ENCODE data around the gene RGMB. TPM values are rescaled to one million over a fixed set of nuclear protein-coding genes. Genes with fewer than 3 reads are reported as not detected.

Gene RGMB
- total RNA-seq, 1 donor from 2014 or later = 11.0 TPM

DNA sequence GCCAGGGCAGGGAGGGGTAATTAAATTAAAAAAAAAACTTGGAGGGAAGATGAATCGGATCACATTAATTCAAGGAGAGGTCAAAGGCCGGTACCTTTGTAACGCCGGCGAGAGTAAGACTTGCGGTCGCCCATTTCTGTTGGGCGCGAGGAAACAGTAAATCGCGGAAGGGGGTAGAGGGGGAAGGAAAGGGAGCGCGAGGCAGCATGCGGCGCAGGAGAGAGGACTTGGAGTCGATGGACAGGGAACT is 324 bp upstream of the RGMB start:
- TF ChIP-seq, protein P1, sequence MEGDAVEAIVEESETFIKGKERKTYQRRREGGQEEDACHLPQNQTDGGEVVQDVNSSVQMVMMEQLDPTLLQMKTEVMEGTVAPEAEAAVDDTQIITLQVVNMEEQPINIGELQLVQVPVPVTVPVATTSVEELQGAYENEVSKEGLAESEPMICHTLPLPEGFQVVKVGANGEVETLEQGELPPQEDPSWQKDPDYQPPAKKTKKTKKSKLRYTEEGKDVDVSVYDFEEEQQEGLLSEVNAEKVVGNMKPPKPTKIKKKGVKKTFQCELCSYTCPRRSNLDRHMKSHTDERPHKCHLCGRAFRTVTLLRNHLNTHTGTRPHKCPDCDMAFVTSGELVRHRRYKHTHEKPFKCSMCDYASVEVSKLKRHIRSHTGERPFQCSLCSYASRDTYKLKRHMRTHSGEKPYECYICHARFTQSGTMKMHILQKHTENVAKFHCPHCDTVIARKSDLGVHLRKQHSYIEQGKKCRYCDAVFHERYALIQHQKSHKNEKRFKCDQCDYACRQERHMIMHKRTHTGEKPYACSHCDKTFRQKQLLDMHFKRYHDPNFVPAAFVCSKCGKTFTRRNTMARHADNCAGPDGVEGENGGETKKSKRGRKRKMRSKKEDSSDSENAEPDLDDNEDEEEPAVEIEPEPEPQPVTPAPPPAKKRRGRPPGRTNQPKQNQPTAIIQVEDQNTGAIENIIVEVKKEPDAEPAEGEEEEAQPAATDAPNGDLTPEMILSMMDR (IDR thresholded peaks at IDR 0.05; ENCODE audit: unreplicated experiment) = no peak
- Mint-ChIP-seq H3K27me3 (ENCODE audit: low read depth) (peaks cover 35% of the 10 kb centered on the region), H3K4me1 (peaks cover 53% of the 10 kb centered on the region), H3K9me3 (no peaks in the 10 kb centered on the region), H3K36me3 (no peaks in the 10 kb centered on the region), H3K27ac (peak overlapping the region; percentile 94), H3K4me3 (peak overlapping the region; percentile 76)
- no peak for DNase-seq (ENCODE audit: low spot score in 2 of 2, unreplicated experiment in 2 of 2)

DNA sequence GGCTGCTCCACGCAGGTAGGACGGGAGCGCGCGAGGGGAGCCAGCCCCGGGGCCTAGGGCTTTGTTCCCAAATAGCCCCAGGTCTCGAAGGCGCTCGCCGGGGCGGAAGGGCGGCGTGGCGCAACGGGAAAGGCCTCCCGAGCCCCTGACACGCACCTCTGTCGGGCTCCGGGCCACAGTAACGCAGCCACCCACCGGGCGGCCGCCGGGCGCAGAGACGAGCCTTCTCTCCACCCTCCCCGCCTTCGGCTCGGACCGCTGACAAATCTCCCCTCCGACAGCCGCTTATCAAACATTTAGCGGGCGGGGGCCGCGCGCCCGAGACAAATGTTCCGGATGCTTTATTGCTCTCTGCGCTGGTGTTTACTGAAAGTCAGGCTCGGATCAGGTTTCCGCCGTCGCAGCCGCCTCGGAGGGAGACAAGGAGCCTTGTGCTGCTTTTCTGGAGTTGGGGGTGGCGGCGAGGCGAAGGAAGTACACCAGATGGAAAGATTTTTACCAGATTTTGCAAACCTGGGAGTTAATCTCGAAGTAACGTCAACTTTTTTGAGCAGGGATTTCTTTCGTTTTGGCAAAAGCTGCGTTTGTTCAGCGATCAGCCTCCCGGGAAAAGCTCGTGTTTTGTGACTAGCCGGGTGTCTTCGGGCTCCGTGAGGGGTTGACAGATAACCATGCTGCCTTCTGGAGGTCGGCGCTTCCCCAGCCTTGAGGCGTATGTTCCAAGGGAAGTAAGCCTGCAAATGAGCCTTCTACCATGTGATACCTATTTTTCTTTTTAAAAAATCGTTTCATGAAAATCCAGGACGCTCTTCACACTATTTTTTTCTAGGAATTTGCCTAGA is 950 bp downstream of the RGMB start:
- Mint-ChIP-seq H3K4me3 (peak overlapping the region; percentile 88), H3K27me3 (ENCODE audit: low read depth) (peaks cover 29% of the 10 kb centered on the region), H3K9me3 (no peaks in the 10 kb centered on the region), H3K27ac (peak overlapping the region; percentile 96), H3K4me1 (peaks cover 47% of the 10 kb centered on the region), H3K36me3 (no peaks in the 10 kb centered on the region)
- TF ChIP-seq, protein P1 (IDR thresholded peaks at IDR 0.05; ENCODE audit: unreplicated experiment) = no peak
- peak; percentile 47 to 81 for DNase-seq (ENCODE audit: low spot score in 2 of 2, unreplicated experiment in 2 of 2)

DNA sequence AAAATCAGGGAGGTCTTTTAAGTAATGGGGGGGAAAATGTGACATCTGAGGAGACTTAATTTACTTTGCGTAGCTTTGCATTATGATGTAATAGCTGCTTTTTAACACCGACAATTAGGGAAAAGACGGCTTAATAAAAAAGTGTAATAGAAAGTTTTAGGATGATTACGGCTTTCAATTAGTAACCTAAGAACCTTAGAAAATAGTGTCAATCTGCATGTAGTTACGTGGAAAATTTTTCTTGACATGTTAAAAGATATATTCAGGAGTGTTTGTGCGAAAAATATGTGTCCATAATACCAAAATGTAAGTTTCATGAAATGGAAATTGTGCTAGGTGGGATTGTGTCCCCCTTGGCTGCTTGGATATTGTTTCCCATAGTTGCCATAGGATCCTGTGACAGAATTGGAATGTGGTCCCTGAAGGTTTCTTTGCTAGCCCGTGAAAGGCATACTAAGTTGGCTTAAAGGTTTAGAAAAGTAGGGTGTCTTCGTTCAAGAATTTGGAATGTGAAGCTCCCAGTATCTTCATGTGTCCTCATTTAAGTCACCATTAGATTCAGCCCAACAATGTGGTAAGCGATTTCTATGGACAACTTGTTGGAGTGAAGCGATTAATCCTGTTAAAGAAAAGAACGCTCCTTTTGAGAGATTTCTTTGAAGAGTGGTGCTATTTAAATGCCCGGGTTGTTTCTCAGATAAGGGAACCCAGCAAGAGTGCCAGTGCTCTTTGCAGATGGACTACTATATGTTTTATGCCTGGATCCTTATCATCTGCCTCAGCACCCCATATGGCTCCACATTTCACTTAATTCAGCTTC is 2.0 kb downstream of the RGMB start:
- DNase-seq (ENCODE audit: low spot score in 2 of 2, unreplicated experiment in 2 of 2) = no peak
- TF ChIP-seq, protein P1 (IDR thresholded peaks at IDR 0.05; ENCODE audit: unreplicated experiment) = no peak
- Mint-ChIP-seq H3K36me3 (peaks cover 5% of the 10 kb centered on the region), H3K4me3 (peak overlapping the region; percentile 88), H3K27me3 (ENCODE audit: low read depth) (peaks cover 20% of the 10 kb centered on the region), H3K27ac (peak overlapping the region; percentile 96), H3K4me1 (peaks cover 38% of the 10 kb centered on the region), H3K9me3 (no peaks in the 10 kb centered on the region)

DNA sequence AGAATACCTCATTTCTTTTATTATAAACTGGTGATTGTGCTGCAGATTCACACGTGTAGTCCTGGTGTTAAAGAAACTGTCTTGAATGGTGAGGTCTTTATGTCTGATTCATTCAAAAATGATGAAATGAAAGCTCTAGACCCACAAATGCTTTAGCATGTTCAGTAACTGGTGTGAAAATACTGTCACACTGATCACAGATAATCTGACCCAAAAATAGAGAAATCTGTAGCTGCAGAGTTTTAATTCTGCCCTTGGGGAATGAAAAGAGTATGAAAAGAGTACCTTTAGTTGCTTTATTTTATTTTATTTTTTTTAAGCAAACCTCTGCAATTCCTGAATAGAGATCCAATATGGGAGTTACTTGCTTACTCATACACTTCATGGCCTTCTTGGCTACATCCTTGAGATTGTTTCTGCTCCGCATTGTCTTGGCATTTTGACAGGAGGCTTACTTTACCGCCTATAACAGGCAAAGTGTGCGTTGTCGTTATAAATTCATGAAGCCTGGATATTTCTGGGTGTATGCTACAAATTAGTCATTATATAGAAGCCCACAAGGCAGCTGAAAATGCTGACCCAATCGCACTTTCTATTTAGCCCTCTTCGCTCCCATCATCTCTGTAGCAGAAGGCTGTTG is 2.7 kb downstream of the RGMB start:
- Mint-ChIP-seq H3K27ac (no peak overlapping the region), H3K4me3 (peak overlapping the region; percentile 88), H3K9me3 (no peaks in the 10 kb centered on the region), H3K27me3 (ENCODE audit: low read depth) (peaks cover 17% of the 10 kb centered on the region), H3K4me1 (peaks cover 31% of the 10 kb centered on the region), H3K36me3 (peaks cover 9% of the 10 kb centered on the region)
- DNase-seq (ENCODE audit: low spot score in 2 of 2, unreplicated experiment in 2 of 2) = no peak
- TF ChIP-seq, protein P1 (IDR thresholded peaks at IDR 0.05; ENCODE audit: unreplicated experiment) = no peak

DNA sequence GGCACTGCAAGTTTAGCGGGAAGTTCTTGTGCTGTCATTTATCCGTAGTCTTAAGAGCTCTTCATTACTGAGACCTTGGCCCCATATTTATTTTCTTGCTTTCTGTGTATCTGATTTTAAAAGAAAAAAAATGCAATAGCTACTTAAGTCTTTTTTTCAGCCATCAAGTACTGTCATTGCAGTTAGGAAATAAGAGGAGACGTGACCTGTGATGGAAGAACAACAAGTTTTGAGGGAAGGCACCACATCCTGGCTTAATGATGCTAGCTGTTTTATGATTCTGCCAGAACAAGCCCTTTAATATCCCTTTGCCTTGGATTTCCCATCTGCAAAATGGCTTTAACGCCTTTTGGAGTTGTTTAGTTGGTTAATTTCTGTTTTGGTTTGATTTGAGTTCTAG is 3.8 kb downstream of the RGMB start:
- peaks cover 10% of the 10 kb centered on the region for H3K27me3 Mint-ChIP-seq (ENCODE audit: low read depth)
- TF ChIP-seq, protein P1 (IDR thresholded peaks at IDR 0.05; ENCODE audit: unreplicated experiment) = no peak
- peaks cover 25% of the 10 kb centered on the region for H3K4me1 Mint-ChIP-seq
- DNase-seq (ENCODE audit: low spot score in 2 of 2, unreplicated experiment in 2 of 2) = no peak
- peaks cover 9% of the 10 kb centered on the region for H3K36me3 Mint-ChIP-seq
- no peak overlapping the region for H3K27ac Mint-ChIP-seq
- no peaks in the 10 kb centered on the region for H3K9me3 Mint-ChIP-seq
- H3K4me3 Mint-ChIP-seq = no peak overlapping the region
